Activated T-helper 1 cell treated with anti-CD3 and anti-CD28 coated beads, Interleukin-12 subunit alpha, Interleukin-12 subunit beta, Interleukin-2, Interleukin-4 antibody, amounts not matched to agents 30 ng/mL and 10 ng/mL and 1 ng/mL, durations not matched to agents 14 hours and 24 hours and 36 hours (primary cell): ENCODE measurements around the gene NKD1. TPM values are rescaled to one million over a fixed set of nuclear protein-coding genes. Genes with fewer than 3 reads are reported as not detected.

Experiments
- DNase-seq: peaks from one replicate; pipeline ENCODE4 v3.0.0; 2021; ENCODE audit warnings: low spot score
- H3K27ac Mint-ChIP-seq: one replicate; pipeline ENCODE4 v1.8.0; 2021; ENCODE audit warnings: mild to moderate bottlenecking, mixed read lengths
- H3K27me3 Mint-ChIP-seq: one replicate; pipeline ENCODE4 v1.8.0; 2022; ENCODE audit warnings: mild to moderate bottlenecking, moderate library complexity, mixed read lengths; ENCODE audit not compliant: insufficient read depth
- H3K36me3 Mint-ChIP-seq: one replicate; pipeline ENCODE4 v1.8.0; 2021; ENCODE audit warnings: low read depth, mixed read lengths
- H3K4me1 Mint-ChIP-seq: one replicate; pipeline ENCODE4 v1.8.0; 2021; ENCODE audit warnings: low read depth, mixed read lengths
- H3K4me3 Mint-ChIP-seq: one replicate; pipeline ENCODE4 v1.8.0; 2021; ENCODE audit warnings: mild to moderate bottlenecking, moderate library complexity, mixed read lengths
- H3K9me3 Mint-ChIP-seq: one replicate; pipeline ENCODE4 v1.8.0; 2021; ENCODE audit warnings: mixed read lengths
- intact Hi-C: fragments of 100-400 bp; cut with micrococcal nuclease; formaldehyde crosslinking; loops from one replicate; pipeline ENCODE4 v1.15.1; 2024
- total RNA-seq: library from RNA; stranded (reverse); gene quantifications from 2 replicates; pipeline ENCODE4 v1.2.3, GENCODE V29; 2022

Gene NKD1
- total RNA-seq, 1 donor from 2014 or later, result 1.1 TPM

GRCh38 chr16:50679266-50679665 lies 131.1 kb downstream of the NKD1 start:
- Mint-ChIP-seq H3K27ac (peak overlapping the region; percentile 85), H3K36me3 (peaks cover 42% of the 10 kb centered on the region), H3K9me3 (no peaks in the 10 kb centered on the region), H3K27me3 (no peaks in the 10 kb centered on the region), H3K4me1 (peaks cover 75% of the 10 kb centered on the region), H3K4me3 (peak overlapping the region; percentile 82)
- DNase-seq, result no peak
- intact Hi-C loops, result no loop called here

DNA sequence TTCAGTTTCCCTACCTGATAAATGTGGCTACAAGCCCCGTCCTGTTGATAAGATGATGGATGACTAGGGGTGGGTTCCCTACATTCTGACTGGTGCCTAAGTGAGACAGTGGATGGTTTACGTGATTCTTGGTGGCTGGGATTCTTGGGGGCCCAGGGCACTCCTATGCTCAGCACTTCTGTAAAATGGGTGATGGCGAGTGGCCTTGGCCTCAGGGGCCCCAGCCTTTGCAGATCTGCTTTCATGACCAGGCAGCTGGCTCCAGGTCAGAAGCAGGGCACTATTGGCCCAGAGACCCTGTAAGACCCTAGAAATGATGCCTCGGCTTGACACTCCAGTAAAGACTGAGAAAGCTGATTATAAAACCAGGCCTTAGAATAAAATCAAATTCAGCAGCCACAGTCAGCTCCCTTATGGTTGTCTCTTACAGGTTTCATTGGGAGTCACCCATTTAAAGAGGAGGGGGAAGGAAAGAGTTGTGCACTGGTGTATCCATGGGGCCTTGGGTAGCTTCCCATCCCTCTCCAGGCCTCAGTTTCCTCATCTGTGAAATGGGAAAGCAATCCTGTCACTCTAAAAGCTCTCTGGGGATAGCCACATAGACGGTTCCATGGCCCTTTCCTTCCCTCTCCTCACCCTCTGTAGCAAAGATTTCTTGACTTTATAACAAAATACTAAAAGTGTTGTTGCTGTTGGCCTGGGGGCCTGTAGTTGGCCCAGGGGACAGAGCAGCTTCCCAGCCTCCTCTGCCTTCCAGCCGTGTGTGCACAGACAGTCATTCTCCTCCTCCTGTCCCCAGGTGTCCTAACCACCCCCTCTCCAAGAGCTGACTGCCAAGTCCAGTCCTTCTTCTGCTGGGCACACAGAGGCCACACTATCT lies 131.7 kb downstream of the NKD1 start:
- intact Hi-C loops, result loop anchor here (2.0 to 5.0 kb wide), 3 partner anchors 13 to 525 kb away; partner anchors contain the start of gene ADCY7
- no peaks in the 10 kb centered on the region for H3K9me3 Mint-ChIP-seq
- DNase-seq, result no peak
- H3K4me3 Mint-ChIP-seq, result peak overlapping the region; percentile 82
- H3K27ac Mint-ChIP-seq, result peak overlapping the region; percentile 85
- peaks cover 35% of the 10 kb centered on the region for H3K36me3 Mint-ChIP-seq
- H3K4me1 Mint-ChIP-seq, result peaks cover 81% of the 10 kb centered on the region
- H3K27me3 Mint-ChIP-seq, result no peaks in the 10 kb centered on the region

- no peaks in the 10 kb centered on the region for H3K9me3 Mint-ChIP-seq
- H3K4me1 Mint-ChIP-seq, result peaks cover 87% of the 10 kb centered on the region
- intact Hi-C loops, result loop anchor here (2.0 to 5.0 kb wide), 3 partner anchors 14 to 526 kb away; partner anchors contain the start of gene ADCY7
- H3K4me3 Mint-ChIP-seq, result peak overlapping the region; percentile 82
- peaks cover 29% of the 10 kb centered on the region for H3K36me3 Mint-ChIP-seq
- peak overlapping the region; percentile 85 for H3K27ac Mint-ChIP-seq
- DNase-seq, result no peak
- no peaks in the 10 kb centered on the region for H3K27me3 Mint-ChIP-seq
These were observed 132.3 kb downstream of the NKD1 start for GRCh38 chr16:50680556-50680893.

- peaks cover 25% of the 10 kb centered on the region for H3K36me3 Mint-ChIP-seq
- intact Hi-C loops, result loop anchor here (1.0 to 5.0 kb wide), 4 partner anchors 14 to 526 kb away; partner anchors contain the start of gene ADCY7
- peaks cover 90% of the 10 kb centered on the region for H3K4me1 Mint-ChIP-seq
- DNase-seq, result peak; percentile 41
- H3K27ac Mint-ChIP-seq, result peak within 1 kb of the TSS; percentile 85
- peak within 1 kb of the TSS; percentile 82 for H3K4me3 Mint-ChIP-seq
- no peaks in the 10 kb centered on the region for H3K27me3 Mint-ChIP-seq
- H3K9me3 Mint-ChIP-seq, result no peaks in the 10 kb centered on the region
These were observed 133.1 kb downstream of the NKD1 start, which contains the start of gene SNX20 for GRCh38 chr16:50681021-50681885. SNX20 (minus strand) TSS chr16:50681312; CDS start chr16:50677526, 3,786 bp downstream.

DNA sequence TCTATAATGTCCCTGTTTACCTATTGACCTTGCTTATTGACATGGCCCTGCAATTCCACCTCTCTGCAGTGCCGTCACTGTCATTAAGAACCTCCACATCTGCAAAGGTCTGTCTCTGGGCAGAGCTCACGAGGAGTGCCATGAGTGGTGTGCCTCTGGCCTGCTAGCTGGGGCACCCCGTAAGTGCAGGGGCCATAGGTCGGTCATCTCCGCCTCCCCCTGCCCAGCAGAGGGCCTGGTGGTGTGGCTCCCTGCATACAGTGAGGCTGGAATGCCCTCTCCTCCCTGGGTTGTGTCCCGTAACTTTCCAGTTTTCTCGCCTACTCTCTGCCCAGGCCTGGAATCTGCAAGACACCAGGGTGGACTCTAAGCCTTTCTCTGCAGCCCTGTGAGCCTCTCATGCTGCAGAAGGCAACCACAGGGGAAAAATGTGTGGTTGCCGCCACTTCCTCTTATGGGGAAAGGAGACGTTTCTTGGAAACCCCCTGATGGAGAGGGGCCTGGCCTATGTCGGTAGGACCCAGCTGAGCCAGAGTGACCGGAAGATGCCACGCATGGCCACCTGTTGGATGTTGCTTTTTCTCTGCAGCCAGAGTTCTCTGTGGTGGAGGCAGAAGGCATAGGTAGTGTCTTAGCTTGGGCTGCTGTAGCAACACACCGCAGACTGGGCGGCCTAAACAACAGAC lies 135.6 kb downstream of the NKD1 start:
- peak; percentile 74 for DNase-seq
- peak overlapping the region; percentile 93 for H3K27ac Mint-ChIP-seq
- peak overlapping the region; percentile 56 for H3K4me3 Mint-ChIP-seq
- H3K36me3 Mint-ChIP-seq, result peaks cover 5% of the 10 kb centered on the region
- H3K9me3 Mint-ChIP-seq, result no peaks in the 10 kb centered on the region
- H3K27me3 Mint-ChIP-seq, result no peaks in the 10 kb centered on the region
- intact Hi-C loops, result loop anchor here (1.0 to 5.0 kb wide), 5 partner anchors 13 to 417 kb away; partner anchors contain the start of gene ADCY7
- peaks cover 72% of the 10 kb centered on the region for H3K4me1 Mint-ChIP-seq

DNA sequence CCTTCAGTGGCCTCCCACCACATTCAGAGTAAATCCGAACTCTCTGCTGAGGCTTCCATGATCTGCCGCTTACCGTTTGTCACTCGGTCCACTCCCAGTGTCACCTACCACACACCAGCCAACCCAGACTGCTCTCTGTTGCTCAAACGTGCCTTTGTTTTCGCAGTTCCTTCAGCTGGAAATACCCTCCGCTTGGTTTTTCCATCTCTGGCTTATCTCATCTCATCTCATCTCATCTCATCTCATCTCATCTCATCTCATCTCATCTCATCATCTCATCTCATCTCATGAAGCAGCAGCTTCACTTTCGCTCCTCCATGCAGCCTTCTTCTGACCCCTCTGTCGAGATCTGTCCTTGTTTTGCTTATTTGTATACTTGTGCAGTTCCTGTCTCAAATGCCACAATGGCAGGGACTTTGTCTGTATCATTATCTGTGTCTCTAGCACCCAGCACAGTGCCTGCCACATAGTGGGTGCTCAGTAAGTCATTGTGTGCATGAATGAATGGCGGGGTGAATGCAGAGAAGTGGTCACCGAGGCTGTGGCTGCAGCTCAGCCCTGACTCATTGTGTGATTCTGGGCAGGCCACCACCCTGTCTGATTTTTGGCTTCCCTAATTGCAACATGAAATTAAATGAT lies 136.7 kb downstream of the NKD1 start:
- no peaks in the 10 kb centered on the region for H3K9me3 Mint-ChIP-seq
- peak; percentile 47 for DNase-seq
- intact Hi-C loops, result loop anchor here (1.0 to 5.0 kb wide), 7 partner anchors 14 to 418 kb away; partner anchors contain the start of gene ADCY7
- peaks cover 69% of the 10 kb centered on the region for H3K4me1 Mint-ChIP-seq
- no peaks in the 10 kb centered on the region for H3K36me3 Mint-ChIP-seq
- peak overlapping the region; percentile 93 for H3K27ac Mint-ChIP-seq
- peaks cover 1% of the 10 kb centered on the region for H3K27me3 Mint-ChIP-seq
- peak overlapping the region; percentile 56 for H3K4me3 Mint-ChIP-seq

- Mint-ChIP-seq H3K4me1 (peaks cover 64% of the 10 kb centered on the region), H3K4me3 (peak overlapping the region; percentile 56), H3K27ac (peak overlapping the region; percentile 93), H3K9me3 (no peaks in the 10 kb centered on the region), H3K36me3 (no peaks in the 10 kb centered on the region), H3K27me3 (peaks cover 1% of the 10 kb centered on the region)
- intact Hi-C loops, result loop anchor here (1.0 kb wide), 2 partner anchors 23 to 62 kb away; no protein-coding TSS in a partner anchor
- no peak for DNase-seq
These were observed 137.4 kb downstream of the NKD1 start for GRCh38 chr16:50685462-50686063.

DNA sequence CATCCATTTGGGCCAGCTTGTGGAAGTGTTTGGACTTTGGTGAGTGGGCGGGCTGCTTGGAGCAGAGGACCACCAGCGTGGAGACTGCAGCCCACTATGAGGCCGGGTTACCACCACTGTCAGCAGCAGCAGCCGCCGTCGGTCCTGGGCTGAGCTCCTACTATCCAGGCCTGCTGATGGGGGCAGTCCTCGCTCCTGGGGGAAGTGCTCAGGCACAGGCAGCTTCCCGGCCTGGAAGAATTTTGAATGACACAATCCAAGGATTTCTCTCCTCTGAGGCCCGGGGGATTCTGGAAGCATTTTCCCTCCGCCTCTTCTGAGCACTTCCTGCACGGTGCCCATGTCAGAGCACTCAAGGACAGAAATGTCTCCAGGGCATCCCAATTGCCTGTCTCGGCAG lies 139.9 kb downstream of the NKD1 start:
- Mint-ChIP-seq H3K4me3 (no peak overlapping the region), H3K4me1 (peaks cover 62% of the 10 kb centered on the region), H3K9me3 (no peaks in the 10 kb centered on the region), H3K27me3 (peaks cover 1% of the 10 kb centered on the region), H3K36me3 (no peaks in the 10 kb centered on the region), H3K27ac (no peak overlapping the region)
- intact Hi-C loops, result no loop called here
- no peak for DNase-seq

GRCh38 chr16:50688867-50689266 lies 140.7 kb downstream of the NKD1 start:
- Mint-ChIP-seq H3K27me3 (peaks cover 1% of the 10 kb centered on the region), H3K4me3 (no peak overlapping the region), H3K9me3 (no peaks in the 10 kb centered on the region), H3K27ac (no peak overlapping the region), H3K4me1 (peaks cover 56% of the 10 kb centered on the region), H3K36me3 (peaks cover under 1% of the 10 kb centered on the region)
- intact Hi-C loops, result no loop called here
- no peak for DNase-seq

DNA sequence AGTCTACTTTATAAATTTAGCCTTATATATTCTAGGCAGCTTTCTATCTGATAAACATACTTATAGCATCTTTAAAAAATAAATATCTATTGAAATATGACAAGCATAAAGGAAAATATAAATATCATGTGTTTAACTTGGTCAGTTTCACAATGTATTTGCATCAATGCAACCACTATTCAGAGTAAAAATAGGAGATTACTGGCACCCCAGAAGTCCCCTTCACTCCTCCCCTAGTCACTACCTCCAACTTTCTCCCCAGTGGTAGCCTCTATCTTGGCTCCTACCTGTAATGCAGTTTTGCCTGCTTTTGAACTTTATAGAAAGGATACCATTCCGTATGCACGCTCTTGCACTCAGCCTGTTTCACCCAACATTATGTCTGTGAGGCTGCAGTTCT lies 142.0 kb downstream of the NKD1 start:
- H3K9me3 Mint-ChIP-seq, result no peaks in the 10 kb centered on the region
- H3K27me3 Mint-ChIP-seq, result peaks cover 1% of the 10 kb centered on the region
- DNase-seq, result no peak
- H3K4me1 Mint-ChIP-seq, result peaks cover 56% of the 10 kb centered on the region
- H3K36me3 Mint-ChIP-seq, result peaks cover 6% of the 10 kb centered on the region
- intact Hi-C loops, result no loop called here
- H3K27ac Mint-ChIP-seq, result no peak overlapping the region
- no peak overlapping the region for H3K4me3 Mint-ChIP-seq

- Mint-ChIP-seq H3K36me3 (peaks cover 9% of the 10 kb centered on the region), H3K4me1 (peaks cover 60% of the 10 kb centered on the region), H3K4me3 (peak overlapping the region; percentile 77), H3K27ac (peak overlapping the region; percentile 76), H3K27me3 (peaks cover 4% of the 10 kb centered on the region), H3K9me3 (no peaks in the 10 kb centered on the region)
- intact Hi-C loops, result no loop called here
- no peak for DNase-seq
These were observed 144.4 kb downstream of the NKD1 start for GRCh38 chr16:50692644-50692998.
